ENCODE measurements around the gene DGCR8.

DGCR8 gene

DNA sequence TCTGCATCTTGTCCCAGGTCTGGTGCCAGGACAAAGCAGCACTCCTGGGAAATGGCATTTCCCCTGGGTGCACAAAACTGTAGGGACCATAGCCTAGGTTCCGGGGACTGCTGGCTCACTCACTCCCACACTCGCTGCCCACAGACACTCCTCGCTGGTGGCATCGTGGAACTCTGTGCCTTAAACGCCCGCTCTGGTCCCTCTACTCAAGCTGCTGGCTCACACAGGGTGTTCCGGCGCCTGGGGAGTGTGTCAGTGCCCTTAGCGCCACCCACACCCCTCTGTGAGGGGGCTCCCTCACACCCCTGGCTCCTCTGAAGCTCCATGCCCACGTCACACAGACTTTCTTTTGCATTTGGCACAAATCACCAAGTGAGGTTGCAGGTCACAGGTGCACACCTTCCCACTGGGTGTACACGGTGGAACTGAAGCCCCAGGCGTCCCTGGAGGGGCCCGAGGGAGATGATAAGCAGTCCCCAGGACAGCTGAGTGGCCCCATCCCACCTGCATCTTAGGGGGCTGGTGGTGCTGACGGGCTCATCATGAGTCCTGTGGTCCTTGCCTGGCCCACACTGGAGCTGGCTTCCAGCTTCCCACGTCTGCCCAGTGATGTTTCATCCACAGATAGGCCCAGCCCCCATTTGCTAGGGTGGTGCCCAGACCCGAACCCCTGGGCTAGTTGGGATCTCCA lies 23.2 kb upstream of the DGCR8 start:
- H3K4me3 ChIP-seq (replicated peaks in 1 of 2; ENCODE audit: low read depth in 2 of 2, low read length in 2 of 2) = no peak overlapping the region
- TF ChIP-seq, protein P1, sequence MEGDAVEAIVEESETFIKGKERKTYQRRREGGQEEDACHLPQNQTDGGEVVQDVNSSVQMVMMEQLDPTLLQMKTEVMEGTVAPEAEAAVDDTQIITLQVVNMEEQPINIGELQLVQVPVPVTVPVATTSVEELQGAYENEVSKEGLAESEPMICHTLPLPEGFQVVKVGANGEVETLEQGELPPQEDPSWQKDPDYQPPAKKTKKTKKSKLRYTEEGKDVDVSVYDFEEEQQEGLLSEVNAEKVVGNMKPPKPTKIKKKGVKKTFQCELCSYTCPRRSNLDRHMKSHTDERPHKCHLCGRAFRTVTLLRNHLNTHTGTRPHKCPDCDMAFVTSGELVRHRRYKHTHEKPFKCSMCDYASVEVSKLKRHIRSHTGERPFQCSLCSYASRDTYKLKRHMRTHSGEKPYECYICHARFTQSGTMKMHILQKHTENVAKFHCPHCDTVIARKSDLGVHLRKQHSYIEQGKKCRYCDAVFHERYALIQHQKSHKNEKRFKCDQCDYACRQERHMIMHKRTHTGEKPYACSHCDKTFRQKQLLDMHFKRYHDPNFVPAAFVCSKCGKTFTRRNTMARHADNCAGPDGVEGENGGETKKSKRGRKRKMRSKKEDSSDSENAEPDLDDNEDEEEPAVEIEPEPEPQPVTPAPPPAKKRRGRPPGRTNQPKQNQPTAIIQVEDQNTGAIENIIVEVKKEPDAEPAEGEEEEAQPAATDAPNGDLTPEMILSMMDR (IDR thresholded peaks at IDR 0.05; ENCODE audit: low read depth, low read length) = no peak
- no peak for DNase-seq (ENCODE audit: low read depth in 2 of 2)

DNA sequence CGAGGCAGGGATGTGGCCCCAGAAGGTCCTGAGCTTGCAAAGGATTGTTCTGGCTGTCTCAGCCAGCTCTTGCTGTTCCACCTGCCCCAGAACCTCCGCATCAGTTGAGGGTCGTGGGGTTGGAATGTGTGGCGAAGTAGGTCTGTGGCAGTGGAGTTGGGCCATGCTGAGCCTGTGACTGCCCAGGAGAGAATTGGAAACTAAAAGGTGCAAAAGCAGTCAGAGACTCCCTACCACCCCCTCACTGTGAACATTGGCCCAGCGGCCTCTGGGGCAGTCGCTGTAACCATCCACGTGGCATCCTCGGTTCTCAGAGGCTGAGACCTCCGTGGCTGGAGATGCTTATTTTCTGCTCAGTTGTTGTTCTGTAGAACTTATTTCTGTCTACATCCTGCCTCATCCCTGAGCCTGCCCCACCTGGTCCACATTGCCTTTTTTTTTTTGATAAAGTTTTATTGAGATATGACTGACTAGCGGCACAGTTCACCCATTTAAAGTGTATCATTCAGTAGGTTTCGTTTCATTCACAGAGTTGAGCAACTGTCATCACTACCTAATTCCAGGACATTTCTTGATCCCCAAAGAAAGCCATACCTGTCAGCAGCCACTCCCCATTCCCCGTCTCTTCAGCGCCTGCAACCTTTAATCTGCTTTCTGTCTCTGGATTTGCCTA lies 22.3 kb upstream of the DGCR8 start:
- TF ChIP-seq, protein P1 (IDR thresholded peaks at IDR 0.05; ENCODE audit: low read depth, low read length) = no peak
- DNase-seq (ENCODE audit: low read depth in 2 of 2) = no peak
- no peak overlapping the region for H3K4me3 ChIP-seq (replicated peaks in 1 of 2; ENCODE audit: low read depth in 2 of 2, low read length in 2 of 2)

DNA sequence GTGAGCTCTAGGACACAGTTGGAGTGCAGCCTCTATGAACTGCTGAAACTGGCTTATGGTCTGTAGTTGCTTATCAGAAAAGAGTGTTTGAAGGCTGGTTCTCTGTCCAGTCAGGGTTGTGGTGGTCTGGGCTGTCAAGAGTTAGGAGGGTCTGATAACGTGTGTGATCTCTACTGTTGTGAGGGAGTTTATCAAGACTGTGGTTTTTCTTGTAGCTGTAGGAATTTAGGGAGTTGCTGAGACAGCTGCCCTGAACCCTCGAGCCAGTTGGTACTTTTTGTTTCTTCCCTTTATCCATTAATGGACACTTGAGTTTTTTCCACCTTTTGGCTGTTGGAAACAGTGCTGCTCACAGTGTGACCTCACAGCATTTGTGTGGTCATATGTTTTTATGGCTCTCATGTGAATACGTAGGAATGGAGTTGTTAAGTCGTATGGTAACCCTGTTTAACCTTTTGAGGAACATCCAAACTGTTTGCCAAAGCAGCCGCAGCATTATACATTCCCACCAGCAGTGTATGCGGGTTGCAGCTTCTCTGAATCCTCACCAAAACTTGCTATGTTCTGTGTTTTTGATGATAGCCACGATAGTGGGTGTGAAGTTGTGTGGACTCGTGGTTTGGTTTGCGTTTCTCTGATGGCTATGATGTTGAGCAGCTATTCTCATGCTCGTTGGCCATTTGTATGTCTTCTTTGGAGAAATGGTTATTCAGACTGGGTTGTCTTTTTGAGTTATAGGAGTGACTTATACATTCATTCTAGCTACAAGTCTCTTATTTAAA lies 20.9 kb upstream of the DGCR8 start:
- no peak overlapping the region for H3K4me3 ChIP-seq (replicated peaks in 1 of 2; ENCODE audit: low read depth in 2 of 2, low read length in 2 of 2)
- DNase-seq (ENCODE audit: low read depth in 2 of 2) = peak in 1 of 2 donors; percentile 27

DNA sequence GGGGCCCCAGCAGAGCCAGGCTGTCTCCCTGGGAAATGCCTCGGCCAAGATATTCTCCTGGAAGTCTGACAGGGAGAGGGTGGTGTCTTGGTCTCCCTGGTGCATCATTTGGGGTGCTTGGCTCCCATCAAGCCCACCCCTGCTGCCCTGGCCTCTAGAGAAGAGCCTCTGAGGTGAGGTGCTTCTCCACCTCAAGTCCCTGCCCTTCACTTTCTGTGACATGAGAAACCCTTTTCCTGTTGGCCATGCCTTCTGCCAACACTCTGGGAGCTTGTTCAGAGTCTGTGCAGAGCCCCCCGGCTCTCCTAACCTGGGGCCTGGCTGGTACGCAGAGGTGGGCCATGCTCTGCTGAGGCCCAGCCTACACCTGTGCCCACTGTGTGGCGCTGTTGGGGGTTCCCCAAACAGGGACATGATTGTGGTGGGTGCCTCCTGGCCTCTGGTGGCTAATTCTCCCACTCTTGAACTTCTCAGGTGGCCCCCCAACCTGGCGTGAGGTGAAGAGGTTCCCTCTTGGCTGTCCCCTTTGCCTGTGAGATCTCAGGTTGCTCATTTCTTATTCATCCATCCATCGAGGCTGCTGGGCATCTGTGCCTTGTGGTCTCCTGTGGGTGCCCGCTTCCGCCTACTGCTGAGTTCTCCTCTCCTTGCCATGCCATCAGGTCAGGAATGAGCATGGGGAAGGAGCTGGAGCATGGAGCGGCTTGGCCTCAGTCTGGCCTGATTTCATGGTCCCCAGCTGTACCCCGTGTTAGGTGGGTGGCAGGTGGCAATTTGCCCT lies 19.2 kb upstream of the DGCR8 start:
- TF ChIP-seq, protein P1 (IDR thresholded peaks at IDR 0.05; ENCODE audit: low read depth, low read length) = no peak
- DNase-seq (ENCODE audit: low read depth in 2 of 2) = no peak
- H3K4me3 ChIP-seq (replicated peaks in 1 of 2; ENCODE audit: low read depth in 2 of 2, low read length in 2 of 2) = no peak overlapping the region

More for the DNA sequence above, 20.9 kb upstream of the DGCR8 start:
- TF ChIP-seq, protein P1 (IDR thresholded peaks at IDR 0.05; ENCODE audit: low read depth, low read length) = no peak

DNA sequence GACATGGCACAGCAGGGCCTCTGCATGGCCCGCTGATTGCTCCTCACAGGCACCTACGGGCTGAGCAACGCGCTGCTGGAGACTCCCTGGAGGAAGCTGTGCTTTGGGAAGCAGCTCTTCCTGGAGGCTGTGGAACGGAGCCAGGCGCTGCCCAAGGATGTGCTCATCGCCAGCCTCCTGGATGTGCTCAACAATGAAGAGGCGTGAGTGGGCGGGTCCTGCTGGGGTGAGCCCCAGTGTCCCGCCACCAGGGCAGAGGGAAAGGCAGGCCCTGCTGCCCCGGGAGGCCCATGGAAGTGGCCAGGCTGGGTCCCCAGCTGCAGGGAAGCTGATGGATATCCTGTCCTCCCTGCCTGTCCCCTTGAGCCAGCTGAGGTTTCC lies 18.6 kb upstream of the DGCR8 start:
- DNase-seq (ENCODE audit: low read depth in 2 of 2) = peak; percentile 27 to 56
- TF ChIP-seq, protein P1 (IDR thresholded peaks at IDR 0.05; ENCODE audit: low read depth, low read length) = no peak
- H3K4me3 ChIP-seq (replicated peaks in 1 of 2; ENCODE audit: low read depth in 2 of 2, low read length in 2 of 2) = no peak overlapping the region

DNA sequence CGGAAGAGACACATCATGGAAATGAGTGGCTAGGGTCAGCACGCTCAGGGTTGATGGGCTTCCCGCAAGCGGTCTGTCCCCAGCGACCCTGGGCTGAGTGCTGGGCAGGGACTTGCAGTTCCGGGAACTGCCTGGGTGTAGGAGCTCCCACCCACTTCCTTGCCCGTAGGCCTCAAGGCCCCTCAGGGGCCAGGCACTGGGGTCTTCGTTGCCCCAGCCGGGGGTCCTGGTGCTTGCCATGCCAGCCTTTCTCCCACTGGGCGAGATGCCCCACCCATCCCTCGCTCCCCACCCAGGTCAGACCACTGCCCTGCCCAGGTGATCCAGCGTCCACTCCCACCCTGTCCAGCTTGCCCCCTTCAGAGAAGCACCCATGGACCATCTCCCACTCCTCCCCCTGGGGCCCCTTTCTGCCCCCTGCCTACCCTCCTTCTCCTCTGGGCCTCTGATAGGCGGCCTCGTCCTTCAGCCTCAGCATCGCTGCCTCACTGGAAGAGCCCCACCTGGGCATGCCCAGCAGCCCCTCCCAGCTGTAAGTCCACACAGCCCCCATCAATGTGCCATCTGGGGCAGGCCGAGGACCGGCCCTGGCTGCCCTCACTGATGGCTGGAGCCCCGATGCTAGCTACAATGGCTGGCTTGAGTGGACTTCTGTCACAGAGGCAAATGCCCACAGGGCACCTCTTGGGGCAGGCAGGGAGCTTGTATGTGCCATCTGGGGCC lies 17.8 kb upstream of the DGCR8 start:
- H3K4me3 ChIP-seq (replicated peaks in 1 of 2; ENCODE audit: low read depth in 2 of 2, low read length in 2 of 2) = no peak overlapping the region
- no peak for DNase-seq (ENCODE audit: low read depth in 2 of 2)
- TF ChIP-seq, protein P1 (IDR thresholded peaks at IDR 0.05; ENCODE audit: low read depth, low read length) = no peak
